Duodenal mucosa (tissue), 2 donors: ENCODE measurements around the gene THAP6.
"Not testable (repeated sequence)": the region's sequence is repeated elsewhere in the genome, so short reads cannot be mapped to it uniquely, and the experiment has no call there.

ENCODE experiments used
- H3K27ac ChIP-seq: one replicate; pipeline ENCODE4 v1.7.0; 2013; ENCODE audit warnings: low read depth, low read length
- H3K27me3 ChIP-seq, 2 donors: one replicate each; pipeline ENCODE4 v1.7.0; 2013; ENCODE audit warnings: low read length in 2 of 2, control low read depth in 1 of 2; ENCODE audit not compliant: insufficient read depth in 2 of 2, control insufficient read depth in 1 of 2
- H3K36me3 ChIP-seq, 2 donors: one replicate each; pipeline ENCODE4 v1.7.0; 2013; ENCODE audit warnings: low read length in 2 of 2, control low read depth in 1 of 2; ENCODE audit not compliant: insufficient read depth in 2 of 2, control insufficient read depth in 1 of 2
- H3K4me1 ChIP-seq, 2 donors: one replicate each; pipeline ENCODE4 v1.7.0; 2013; ENCODE audit warnings: low read length in 2 of 2, control low read depth in 1 of 2; ENCODE audit not compliant: insufficient read depth in 2 of 2, control insufficient read depth in 1 of 2
- H3K4me3 ChIP-seq, 2 donors: one replicate each; pipeline ENCODE4 v1.7.0; 2013; ENCODE audit warnings: low read length in 2 of 2, low read depth in 1 of 2
- H3K9ac ChIP-seq, 2 donors: one replicate each; pipeline ENCODE4 v1.7.0; 2013; ENCODE audit warnings: low read length in 2 of 2, low read depth in 1 of 2
- H3K9me3 ChIP-seq, 2 donors: one replicate each; pipeline ENCODE4 v1.7.0; 2013; ENCODE audit warnings: low read length in 2 of 2, control low read depth in 1 of 2; ENCODE audit not compliant: control insufficient read depth in 1 of 2

THAP6 gene

DNA sequence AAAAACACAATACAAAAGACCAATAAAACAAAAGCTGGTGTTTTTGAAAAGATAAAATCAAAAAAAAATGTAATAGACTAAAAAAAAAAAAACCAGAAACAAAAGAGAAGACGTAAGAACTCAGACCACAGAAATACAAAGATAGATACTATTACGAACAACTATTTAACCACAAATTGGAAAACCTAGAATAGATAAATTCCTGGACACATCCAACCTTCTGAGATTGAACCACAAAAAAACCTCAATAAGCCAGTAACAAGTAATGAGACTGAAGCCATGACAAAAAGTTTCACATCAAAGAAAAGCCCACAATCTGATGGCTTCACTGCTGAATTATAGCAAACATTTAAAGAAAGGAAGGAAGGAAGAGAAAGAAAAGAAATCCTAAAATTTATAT lies 16.2 kb upstream of the THAP6 start:
- H3K27me3 ChIP-seq, result no peaks in the 10 kb centered on the region
- H3K4me3 ChIP-seq, result no peak overlapping the region
- no peak overlapping the region for H3K27ac ChIP-seq

DNA sequence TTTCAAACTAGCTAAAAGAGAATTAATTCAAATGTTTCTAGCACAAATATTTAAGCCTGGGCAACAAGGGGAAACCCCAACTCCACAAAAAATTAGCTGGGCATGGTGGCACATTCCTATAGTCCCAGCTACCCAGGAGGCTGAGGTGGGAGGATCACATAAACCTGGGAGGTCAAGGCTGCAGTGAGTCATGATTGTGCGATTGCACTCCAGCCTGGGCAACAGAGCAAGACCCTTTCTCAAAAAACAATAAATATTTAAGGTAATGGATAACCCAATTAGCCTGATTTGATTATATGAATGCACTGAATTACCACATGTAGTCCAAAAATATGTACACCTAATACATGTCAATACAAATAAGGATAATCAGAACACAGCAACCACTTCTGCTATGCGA lies 14.4 kb upstream of the THAP6 start:
- H3K27ac ChIP-seq, result no peak overlapping the region
- H3K4me3 ChIP-seq, result no peak overlapping the region
- no peak overlapping the region for H3K9ac ChIP-seq
- peaks cover 13 to 41% of the 10 kb centered on the region in 2 donors for H3K36me3 ChIP-seq
- peaks cover 0 to 4% of the 10 kb centered on the region in 2 donors for H3K9me3 ChIP-seq
- no peaks in the 10 kb centered on the region for H3K4me1 ChIP-seq
- no peaks in the 10 kb centered on the region for H3K27me3 ChIP-seq

More for the DNA sequence above, 16.2 kb upstream of the THAP6 start:
- H3K36me3 ChIP-seq, result peaks cover 16 to 35% of the 10 kb centered on the region in 2 donors
- H3K4me1 ChIP-seq, result no peaks in the 10 kb centered on the region
- H3K9ac ChIP-seq, result no peak overlapping the region
- peaks cover 0 to 4% of the 10 kb centered on the region in 2 donors for H3K9me3 ChIP-seq

DNA sequence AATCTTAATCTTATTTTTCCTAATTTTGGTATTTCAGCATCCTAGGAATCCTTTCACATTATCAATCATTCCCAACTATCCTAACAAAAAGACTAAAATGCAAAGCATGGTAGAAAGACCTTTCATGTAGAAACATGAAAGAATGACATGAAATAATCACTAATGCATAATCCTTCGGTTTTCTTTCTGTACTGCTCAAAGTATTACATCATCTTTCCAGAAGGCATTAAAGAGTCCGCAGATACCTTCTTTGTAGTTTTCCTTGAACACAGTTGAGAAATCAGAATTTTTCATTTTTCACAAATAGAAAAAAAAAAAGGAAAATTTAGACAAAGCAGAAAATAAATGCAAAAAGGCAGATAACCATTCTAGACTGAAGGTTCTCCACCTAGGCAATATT lies 11.6 kb upstream of the THAP6 start:
- peaks cover 12 to 30% of the 10 kb centered on the region in 2 donors for H3K36me3 ChIP-seq
- H3K9ac ChIP-seq, result no peak overlapping the region
- H3K9me3 ChIP-seq, result peaks cover 0 to 4% of the 10 kb centered on the region in 2 donors
- H3K4me3 ChIP-seq, result no peak overlapping the region
- no peaks in the 10 kb centered on the region for H3K27me3 ChIP-seq
- no peaks in the 10 kb centered on the region for H3K4me1 ChIP-seq
- H3K27ac ChIP-seq, result no peak overlapping the region

DNA sequence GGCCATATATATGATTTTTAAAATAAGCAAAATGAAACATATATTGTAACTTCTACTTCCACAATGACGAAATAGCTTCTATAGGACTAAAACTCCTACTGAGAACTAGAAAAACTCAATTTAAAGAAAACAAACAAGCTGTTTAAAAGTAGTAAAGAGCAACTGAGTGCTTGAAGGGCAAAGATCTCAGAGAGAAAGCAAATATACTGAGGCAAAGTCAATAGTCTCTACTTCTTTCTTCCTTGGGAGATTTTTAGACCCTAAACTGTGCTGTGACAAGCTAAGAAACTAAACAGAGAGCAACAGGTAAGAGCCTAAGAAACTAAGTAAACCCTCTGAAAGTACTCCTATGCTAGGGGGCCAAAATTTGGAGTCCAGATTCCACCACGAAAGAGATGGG lies 8.6 kb upstream of the THAP6 start:
- Histone ChIP-seq H3K4me3 (no peak overlapping the region), H3K36me3 (peaks cover 12 to 31% of the 10 kb centered on the region in 2 donors), H3K27ac (no peak overlapping the region), H3K27me3 (no peaks in the 10 kb centered on the region), H3K9me3 (no peaks in the 10 kb centered on the region), H3K4me1 (no peaks in the 10 kb centered on the region), H3K9ac (no peak overlapping the region)

DNA sequence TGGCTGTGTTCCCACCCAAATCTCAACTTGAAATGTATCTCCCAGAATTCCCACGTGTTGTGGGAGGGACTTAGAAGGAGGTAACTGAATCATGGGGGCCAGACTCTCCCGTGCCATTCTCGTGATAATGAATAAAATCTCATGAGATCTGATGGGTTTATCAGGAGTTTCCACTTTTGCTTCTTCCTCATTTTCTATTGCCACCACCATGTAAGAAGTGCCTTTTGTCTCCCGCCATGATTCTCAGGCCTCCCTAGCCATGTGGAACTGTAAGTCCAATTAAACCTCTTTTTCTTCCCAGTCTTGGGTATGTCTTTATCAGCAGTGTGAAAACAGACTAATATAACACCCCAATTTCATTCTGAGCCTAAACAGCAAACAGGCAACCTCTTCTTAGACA lies 4.7 kb upstream of the THAP6 start:
- not testable (repeated sequence) for H3K4me3 ChIP-seq, H3K27ac ChIP-seq, H3K9me3 ChIP-seq, H3K27me3 ChIP-seq, H3K9ac ChIP-seq
- peaks cover 12 to 18% of the 10 kb centered on the region in 2 donors for H3K4me1 ChIP-seq
- peaks cover 6 to 14% of the 10 kb centered on the region in 2 donors for H3K36me3 ChIP-seq

DNA sequence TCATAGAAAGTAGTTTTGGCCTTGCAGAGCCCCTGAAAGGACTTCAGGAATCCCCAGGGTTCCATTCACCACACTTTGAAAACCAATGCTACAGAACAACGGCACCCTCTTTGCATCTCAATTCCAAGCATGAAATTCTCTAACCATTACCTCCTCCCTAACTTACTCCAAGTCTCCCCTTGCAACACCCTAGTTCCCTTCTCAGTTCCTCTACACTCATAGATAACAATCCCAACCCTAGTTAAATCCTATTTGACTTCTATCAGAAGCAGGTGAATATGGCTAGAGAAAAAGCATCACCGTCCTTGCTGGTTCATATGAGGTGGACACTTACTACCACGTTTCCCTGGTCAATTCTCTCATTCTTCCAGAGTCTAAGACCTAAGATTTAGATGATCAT lies 2.4 kb upstream of the THAP6 start:
- peaks cover 2 to 7% of the 10 kb centered on the region in 2 donors for H3K36me3 ChIP-seq
- peak overlapping the region in 1 of 2 donors; percentile 36 for H3K9ac ChIP-seq
- H3K4me1 ChIP-seq, result peaks cover 26 to 28% of the 10 kb centered on the region in 2 donors
- no peaks in the 10 kb centered on the region for H3K27me3 ChIP-seq
- no peaks in the 10 kb centered on the region for H3K9me3 ChIP-seq
- H3K27ac ChIP-seq, result no peak overlapping the region
- H3K4me3 ChIP-seq, result peak overlapping the region; percentile 57 to 77

DNA sequence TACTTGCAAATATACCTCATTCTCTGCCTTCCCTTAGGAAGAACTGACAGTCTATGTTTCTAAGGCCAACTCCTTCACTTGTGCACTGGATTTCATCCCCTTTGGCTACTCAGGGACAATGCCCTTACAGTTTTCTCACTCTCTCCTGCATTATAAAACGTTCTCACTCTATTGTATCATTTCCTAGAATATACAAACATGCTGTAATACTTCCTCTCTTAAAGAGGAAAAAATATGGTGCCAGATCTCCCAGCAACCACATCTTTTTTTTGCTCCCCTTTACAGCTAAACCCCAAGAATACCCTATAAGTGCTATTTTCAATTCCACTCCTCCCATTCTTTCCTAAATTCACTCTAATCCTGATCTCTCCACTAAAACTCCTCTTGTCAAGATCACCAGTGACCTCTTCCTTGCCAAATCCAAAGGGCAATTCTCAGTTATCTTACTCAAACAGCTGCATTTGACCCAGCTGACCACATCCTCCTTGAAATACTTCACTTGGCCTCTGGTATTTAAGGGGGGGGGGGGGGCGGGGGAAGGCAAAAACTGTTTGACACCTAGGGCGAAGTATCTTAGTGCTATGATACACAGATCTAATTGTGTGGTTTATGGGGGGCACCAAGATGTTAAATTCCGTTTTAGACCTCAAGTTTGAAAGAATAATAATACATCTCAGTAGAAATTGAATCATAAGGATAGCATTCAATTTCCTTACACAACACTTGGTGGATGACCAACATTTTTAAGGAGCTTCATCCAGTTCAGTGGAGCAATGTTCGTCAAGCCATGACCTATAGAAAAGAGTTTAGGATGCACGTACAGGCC lies 1.7 kb upstream of the THAP6 start:
- H3K4me3 ChIP-seq, result peak overlapping the region; percentile 77 to 94
- H3K36me3 ChIP-seq, result peaks cover 4 to 8% of the 10 kb centered on the region in 2 donors
- H3K27me3 ChIP-seq, result no peaks in the 10 kb centered on the region
- H3K9me3 ChIP-seq, result no peaks in the 10 kb centered on the region
- no peak overlapping the region for H3K27ac ChIP-seq
- H3K9ac ChIP-seq, result peak overlapping the region in 1 of 2 donors; percentile 96
- H3K4me1 ChIP-seq, result peaks cover 26 to 28% of the 10 kb centered on the region in 2 donors

DNA sequence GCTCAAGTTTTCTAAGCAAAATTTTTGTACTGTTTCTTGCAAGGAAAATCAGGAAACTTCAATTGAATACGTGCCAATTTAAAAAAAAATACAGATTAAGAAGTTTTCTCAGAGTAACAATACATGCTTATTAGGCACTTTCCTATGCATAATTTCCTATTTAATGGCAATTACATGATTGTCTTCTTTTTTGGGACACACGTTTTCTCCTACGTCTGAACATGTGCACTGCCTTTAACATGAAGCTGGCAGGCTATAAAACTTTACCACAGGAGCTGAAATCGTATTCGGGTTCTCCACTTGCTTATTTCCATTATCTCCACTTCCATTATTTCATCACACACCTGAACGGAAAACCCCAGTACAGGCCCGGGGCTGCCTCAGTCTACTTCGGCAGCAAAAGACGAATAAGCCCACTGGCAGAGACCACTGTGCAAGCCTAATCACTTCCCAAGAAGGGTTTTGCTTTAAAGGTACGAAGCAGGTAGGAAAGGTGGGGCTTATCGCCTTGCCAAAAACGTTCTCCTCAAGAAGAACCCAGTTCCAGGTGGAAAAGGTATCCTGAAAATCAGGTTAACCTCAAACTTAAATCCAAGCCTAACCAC lies 645 bp upstream of the THAP6 start:
- H3K4me3 ChIP-seq, result peak overlapping the region; percentile 77 to 94
- H3K36me3 ChIP-seq, result peaks cover 9 to 11% of the 10 kb centered on the region in 2 donors
- H3K9ac ChIP-seq, result peak overlapping the region; percentile 96 to 97
- H3K4me1 ChIP-seq, result peaks cover 26 to 28% of the 10 kb centered on the region in 2 donors
- no peaks in the 10 kb centered on the region for H3K27me3 ChIP-seq
- no peaks in the 10 kb centered on the region for H3K9me3 ChIP-seq
- peak overlapping the region; percentile 98 for H3K27ac ChIP-seq

DNA sequence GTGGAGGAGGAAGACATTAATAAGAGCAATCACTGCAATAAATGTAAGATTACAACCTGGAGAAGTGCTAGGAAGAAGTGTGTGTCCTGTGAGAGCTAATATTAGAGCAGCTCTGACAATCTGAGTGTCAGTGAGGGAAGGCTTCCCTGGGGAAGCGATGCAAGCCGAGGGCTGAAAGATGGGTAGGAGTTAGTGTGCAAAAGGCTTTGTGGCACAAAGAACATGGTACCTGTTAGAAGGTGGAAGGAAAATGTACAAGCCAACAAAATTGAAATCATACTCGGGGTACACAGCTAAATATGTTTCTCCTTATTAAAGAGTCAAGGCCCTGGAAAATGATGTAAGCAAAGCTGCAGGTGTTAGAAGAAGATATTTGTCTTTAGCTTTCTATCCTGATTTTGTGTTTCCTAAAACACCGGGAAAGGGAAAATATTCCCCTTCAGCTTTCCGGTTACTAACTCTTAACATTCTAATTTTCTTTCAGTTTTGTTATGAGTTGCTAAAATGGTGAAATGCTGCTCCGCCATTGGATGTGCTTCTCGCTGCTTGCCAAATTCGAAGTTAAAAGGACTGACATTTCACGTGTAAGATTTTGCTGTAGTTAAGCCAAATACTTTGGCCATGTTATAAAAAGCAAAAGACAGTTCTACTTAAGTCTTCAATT lies 808 bp downstream of the THAP6 start:
- Histone ChIP-seq H3K4me3 (peak overlapping the region; percentile 77 to 94), H3K27ac (peak overlapping the region; percentile 98), H3K27me3 (no peaks in the 10 kb centered on the region), H3K9me3 (no peaks in the 10 kb centered on the region), H3K36me3 (peaks cover 14 to 15% of the 10 kb centered on the region in 2 donors), H3K4me1 (peaks cover 26 to 28% of the 10 kb centered on the region in 2 donors), H3K9ac (peak overlapping the region; percentile 96 to 97)

DNA sequence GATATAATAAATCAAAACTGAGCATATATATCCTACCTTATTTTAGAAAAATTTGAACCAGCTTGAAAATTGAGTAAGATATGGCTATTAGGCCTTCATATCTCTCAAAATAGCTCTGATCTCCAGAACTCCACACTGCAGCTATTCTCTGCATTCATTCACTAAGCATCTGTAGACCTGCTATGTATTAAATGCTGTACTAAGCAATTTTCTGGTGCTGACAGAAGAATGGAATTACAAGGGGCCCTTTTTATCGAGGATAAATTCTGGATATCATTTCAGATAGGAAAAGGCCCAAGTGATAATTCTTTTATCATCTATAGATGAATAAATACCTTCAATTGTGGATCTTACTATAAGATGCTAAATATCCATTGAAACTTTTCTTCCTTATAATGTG lies 1.9 kb downstream of the THAP6 start:
- peaks cover 14 to 20% of the 10 kb centered on the region in 2 donors for H3K36me3 ChIP-seq
- no peak overlapping the region for H3K9ac ChIP-seq
- peaks cover 26 to 28% of the 10 kb centered on the region in 2 donors for H3K4me1 ChIP-seq
- H3K4me3 ChIP-seq, result no peak overlapping the region
- H3K9me3 ChIP-seq, result no peaks in the 10 kb centered on the region
- no peak overlapping the region for H3K27ac ChIP-seq
- no peaks in the 10 kb centered on the region for H3K27me3 ChIP-seq
